ENCODE measurements around the gene TRIM61.
"Not testable (repeated sequence)": the region's sequence is repeated elsewhere in the genome, so short reads cannot be mapped to it uniquely, and the experiment has no call there.

Gene TRIM61

GRCh38 chr4:164949448-164950143 is 27.9 kb downstream of the TRIM61 start:
- peak; percentile 64 for TF ChIP-seq CTCF (conservative IDR thresholded peaks at IDR 0.05; ENCODE audit: low read depth, low read length)
- no peak for DNase-seq (ENCODE audit: low read depth)
- no peak overlapping the region for H3K4me3 ChIP-seq (ENCODE audit: low read length)

- no peak overlapping the region for H3K4me3 ChIP-seq (ENCODE audit: low read length)
- DNase-seq (ENCODE audit: low read depth) = no peak
- TF ChIP-seq CTCF (conservative IDR thresholded peaks at IDR 0.05; ENCODE audit: low read depth, low read length) = no peak
Measured at GRCh38 chr4:164948975-164949374, 28.5 kb downstream of the TRIM61 start.

GRCh38 chr4:164948006-164948405 is 29.5 kb downstream of the TRIM61 start:
- not testable (repeated sequence) for H3K4me3 ChIP-seq (ENCODE audit: low read length); DNase-seq (ENCODE audit: low read depth)

GRCh38 chr4:164946810-164947209 is 30.6 kb downstream of the TRIM61 start:
- no peak overlapping the region for H3K4me3 ChIP-seq (ENCODE audit: low read length)

GRCh38 chr4:164945146-164945545 is 32.3 kb downstream of the TRIM61 start:
- no peak for DNase-seq (ENCODE audit: low read depth)
- H3K4me3 ChIP-seq (ENCODE audit: low read length) = no peak overlapping the region
- no peak for TF ChIP-seq CTCF (conservative IDR thresholded peaks at IDR 0.05; ENCODE audit: low read depth, low read length)

More at GRCh38 chr4:164946810-164947209, 30.6 kb downstream of the TRIM61 start:
- DNase-seq (ENCODE audit: low read depth) = no peak
- TF ChIP-seq CTCF (conservative IDR thresholded peaks at IDR 0.05; ENCODE audit: low read depth, low read length) = no peak

GRCh38 chr4:164943192-164943591 is 34.3 kb downstream of the TRIM61 start:
- no peak overlapping the region for H3K4me3 ChIP-seq (ENCODE audit: low read length)
- TF ChIP-seq CTCF (conservative IDR thresholded peaks at IDR 0.05; ENCODE audit: low read depth, low read length) = no peak
- DNase-seq (ENCODE audit: low read depth) = no peak

- peak; percentile 52 for TF ChIP-seq CTCF (conservative IDR thresholded peaks at IDR 0.05; ENCODE audit: low read depth, low read length)
- no peak overlapping the region for H3K4me3 ChIP-seq (ENCODE audit: low read length)
- DNase-seq (ENCODE audit: low read depth) = no peak
Measured at GRCh38 chr4:164937576-164938270, 39.7 kb downstream of the TRIM61 start.

- not testable (repeated sequence) for H3K4me3 ChIP-seq (ENCODE audit: low read length); DNase-seq (ENCODE audit: low read depth)
Measured at GRCh38 chr4:164935865-164936606, 41.4 kb downstream of the TRIM61 start.

All from retinal pigment epithelial cell (primary cell).